ENCODE data around the gene NAV2.

DNA sequence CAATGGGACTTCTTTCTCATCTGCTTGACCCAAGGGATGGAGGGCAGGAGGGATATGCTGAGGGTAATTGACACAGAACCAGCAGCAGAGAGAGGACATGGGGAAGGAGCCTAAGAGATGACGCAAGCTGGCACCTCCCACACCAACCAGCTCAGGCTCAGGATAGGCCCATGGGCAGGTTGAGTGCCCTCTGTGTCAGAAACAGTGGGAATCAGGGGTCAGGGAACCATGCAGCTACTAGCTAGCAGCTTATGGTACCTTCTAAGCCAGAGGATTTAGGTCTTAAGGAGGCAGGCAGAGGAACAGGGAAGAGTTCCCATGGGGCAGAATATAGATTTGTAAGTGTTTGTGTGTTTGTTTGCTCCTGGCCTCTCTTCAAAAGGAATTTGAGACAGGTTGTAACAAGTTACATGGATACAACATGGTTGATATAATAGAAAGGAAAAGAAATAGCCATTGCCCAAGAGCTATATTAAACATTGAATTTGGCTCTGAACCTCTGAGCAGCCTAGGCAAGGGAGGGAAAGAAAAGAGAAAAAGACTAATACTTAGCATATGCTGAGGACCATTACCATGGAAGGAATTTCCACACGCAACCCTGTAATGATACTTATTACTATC, 39.9 kb upstream of the NAV2 start:
- TF ChIP-seq POLR2A (IDR thresholded peaks at IDR 0.05; ENCODE audit: low read length) (no peak), GATA1 (IDR thresholded peaks at IDR 0.05; ENCODE audit: low read depth, low read length) (no peak)

Measured in erythroblast (primary cell).